ENCODE results near the gene SNAPC2. TPM values are rescaled to one million over a fixed set of nuclear protein-coding genes. Genes with fewer than 3 reads are reported as not detected.

The SNAPC2 gene
- polyA plus RNA-seq, 1 of the 3 experiments (the other 2 are of a cell fraction): 38.7 TPM

DNA sequence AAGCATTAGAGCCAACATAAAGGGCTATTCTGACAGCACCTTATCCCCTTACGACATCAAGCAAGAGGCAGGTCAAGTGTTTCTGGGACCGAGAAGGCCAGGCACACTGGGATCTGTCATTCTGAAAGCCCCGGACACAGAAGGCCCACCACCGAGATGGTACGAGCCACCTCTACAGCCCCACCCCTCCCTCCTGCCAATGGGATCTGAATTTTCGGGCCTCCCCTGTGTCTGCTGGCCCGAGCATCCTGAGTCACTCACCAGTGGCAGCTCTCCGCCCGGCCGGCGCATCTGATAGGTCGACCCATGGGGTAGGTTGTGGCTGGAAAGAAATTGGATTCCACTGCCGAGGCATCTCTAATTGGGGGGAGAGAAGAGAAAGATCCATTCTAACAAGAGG, 20.7 kb downstream of the SNAPC2 start:
- H3K27ac ChIP-seq (ENCODE audit: low read depth in 2 of 2, low read length in 1 of 2): no peak overlapping the region
- POLR2A ChIA-PET: no interaction called here
- H3K9ac ChIP-seq: no peak overlapping the region
- H3K27me3 ChIP-seq (ENCODE audit: insufficient read depth): no peaks in the 10 kb centered on the region
- H4K20me1 ChIP-seq (ENCODE audit: insufficient read depth): no peaks in the 10 kb centered on the region
- H3K9me2 ChIP-seq: no peaks in the 10 kb centered on the region
- CTCF ChIA-PET: interaction anchor here (1.2 to 4.4 kb wide), 3 partner anchors 12 to 19 kb away, joined by 3 to 69 read pairs (median 5); partner anchors contain the start of gene CTXN1
- H3K4me2 ChIP-seq: no peak overlapping the region
- peaks cover 11% of the 10 kb centered on the region for H3F3A ChIP-seq (replicated peaks; ENCODE audit: insufficient read depth)
- no peaks in the 10 kb centered on the region for H3K9me3 ChIP-seq
- H3K4me3 ChIP-seq (ENCODE audit: low read depth in 2 of 2, low read length in 1 of 2): no peak overlapping the region
- peaks cover 37% of the 10 kb centered on the region for H3K79me2 ChIP-seq (ENCODE audit: insufficient read depth)
- no peak for DNase-seq
- WGBS (ENCODE audit: low lambda C conversion rate): 91% methylated on average over 9 of the region's 13 CpGs
- no peak overlapping the region for H2AFZ ChIP-seq (ENCODE audit: low read depth)
- TF ChIP-seq POLR2AphosphoS5 (IDR thresholded peaks at IDR 0.05; ENCODE audit: low read depth, low read length) (no peak), ELF1 (IDR thresholded peaks at IDR 0.05) (no peak), GABPA (IDR thresholded peaks at IDR 0.05; ENCODE audit: low read depth) (no peak)
- TF ChIP-seq, protein P1, sequence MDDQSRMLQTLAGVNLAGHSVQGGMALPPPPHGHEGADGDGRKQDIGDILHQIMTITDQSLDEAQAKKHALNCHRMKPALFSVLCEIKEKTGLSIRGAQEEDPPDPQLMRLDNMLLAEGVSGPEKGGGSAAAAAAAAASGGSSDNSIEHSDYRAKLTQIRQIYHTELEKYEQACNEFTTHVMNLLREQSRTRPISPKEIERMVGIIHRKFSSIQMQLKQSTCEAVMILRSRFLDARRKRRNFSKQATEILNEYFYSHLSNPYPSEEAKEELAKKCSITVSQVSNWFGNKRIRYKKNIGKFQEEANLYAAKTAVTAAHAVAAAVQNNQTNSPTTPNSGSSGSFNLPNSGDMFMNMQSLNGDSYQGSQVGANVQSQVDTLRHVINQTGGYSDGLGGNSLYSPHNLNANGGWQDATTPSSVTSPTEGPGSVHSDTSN (IDR thresholded peaks at IDR 0.05): no peak
- peaks cover 0 to 6% of the 10 kb centered on the region in 2 experiments; a peak in 1 of 4 replicates for H3K4me1 ChIP-seq (ENCODE audit: control insufficient read depth in 1 of 2, insufficient read depth in 2 of 2, low read depth in 1 of 2, low read length in 1 of 2)
- H3K36me3 ChIP-seq (replicated peaks in 1 of 2; ENCODE audit: control insufficient read depth in 1 of 2, insufficient read depth in 2 of 2, low read length in 1 of 2): peaks cover 19 to 28% of the 10 kb centered on the region in 2 experiments

DNA sequence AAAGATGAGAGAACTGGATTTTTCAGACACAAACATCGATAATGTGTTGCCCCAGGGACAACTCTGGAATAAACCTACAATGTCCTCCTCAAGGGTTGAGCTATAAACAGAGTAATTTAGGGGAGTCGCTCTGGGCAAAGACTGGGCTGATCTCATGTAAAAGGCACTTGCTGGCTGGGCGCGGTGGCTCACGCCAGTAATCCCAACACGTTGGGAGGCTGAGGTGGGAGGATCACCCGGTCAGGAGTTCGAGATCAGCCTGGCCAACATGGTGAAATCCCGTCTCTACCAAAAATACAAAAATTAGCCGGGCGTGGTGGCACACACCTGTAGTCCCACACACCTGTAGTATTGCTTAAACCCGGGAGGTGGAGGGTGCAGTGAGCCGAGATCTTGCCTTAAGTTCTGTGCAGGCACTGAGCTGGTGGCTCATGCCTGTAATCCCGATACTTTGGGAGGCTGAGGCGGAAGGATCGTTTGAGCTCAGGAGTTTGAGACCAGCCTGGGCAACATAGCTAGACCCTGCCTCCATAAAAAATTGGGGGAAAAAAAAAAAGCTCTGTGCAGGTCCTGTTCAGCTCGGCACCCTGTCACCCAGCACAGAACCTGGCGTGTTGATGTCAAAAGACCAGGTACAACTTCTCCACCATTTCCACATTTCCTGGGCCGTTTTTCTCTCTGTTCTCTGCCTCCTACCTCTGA, 21.9 kb downstream of the SNAPC2 start:
- H3K4me2 ChIP-seq: peak overlapping the region; percentile 80
- no peaks in the 10 kb centered on the region for H3K9me3 ChIP-seq
- peaks cover 11% of the 10 kb centered on the region for H3F3A ChIP-seq (replicated peaks; ENCODE audit: insufficient read depth)
- 89% methylated on average over 16 of the region's 19 CpGs for WGBS (ENCODE audit: low lambda C conversion rate)
- no peak for DNase-seq
- peaks cover 19 to 22% of the 10 kb centered on the region in 2 experiments for H3K36me3 ChIP-seq (replicated peaks in 1 of 2; ENCODE audit: control insufficient read depth in 1 of 2, insufficient read depth in 2 of 2, low read length in 1 of 2)
- peak overlapping the region in 1 of 2 experiments; percentile 74; a peak in 2 of 4 replicates for H3K4me3 ChIP-seq (ENCODE audit: low read depth in 2 of 2, low read length in 1 of 2)
- no peaks in the 10 kb centered on the region for H3K27me3 ChIP-seq (ENCODE audit: insufficient read depth)
- H2AFZ ChIP-seq (ENCODE audit: low read depth): no peak overlapping the region
- peak overlapping the region; percentile 87; the same call in 1 of the 2 replicates for H3K9ac ChIP-seq
- ChIA-PET CTCF (interaction anchor here (1.3 to 4.4 kb wide), 2 partner anchors 13 to 19 kb away, joined by 5 to 69 read pairs; partner anchors contain the start of gene CTXN1), POLR2A (interaction anchor here (1.1 kb wide), 1 partner anchor 13 kb away, joined by 4 read pairs; no protein-coding TSS in a partner anchor)
- TF ChIP-seq POLR2AphosphoS5 (IDR thresholded peaks at IDR 0.05; ENCODE audit: low read depth, low read length) (no peak), MXI1 (IDR thresholded peaks at IDR 0.05; ENCODE audit: low read depth, low read length) (no peak), USF1 (IDR thresholded peaks at IDR 0.05; ENCODE audit: borderline replicate concordance, low read depth) (no peak), USF2 (IDR thresholded peaks at IDR 0.05; ENCODE audit: borderline replicate concordance, low read depth, low read length) (no peak), SMC3 (IDR thresholded peaks at IDR 0.05; ENCODE audit: low read depth, low read length) (no peak), TAF1 (IDR thresholded peaks at IDR 0.05; ENCODE audit: borderline replicate concordance, low read depth, low read length) (no peak), TCF12 (IDR thresholded peaks at IDR 0.05) (no peak), EZH2phosphoT487 (IDR thresholded peaks at IDR 0.05; ENCODE audit: borderline replicate concordance, low read depth) (no peak), NRF1 (IDR thresholded peaks at IDR 0.05; ENCODE audit: low read depth, low read length) (no peak)
- H3K27ac ChIP-seq (ENCODE audit: low read depth in 2 of 2, low read length in 1 of 2): no peak overlapping the region
- no peaks in the 10 kb centered on the region for H4K20me1 ChIP-seq (ENCODE audit: insufficient read depth)
- peaks cover 37% of the 10 kb centered on the region for H3K79me2 ChIP-seq (ENCODE audit: insufficient read depth)
- peaks cover 0 to 6% of the 10 kb centered on the region in 2 experiments; a peak in 1 of 4 replicates for H3K4me1 ChIP-seq (ENCODE audit: control insufficient read depth in 1 of 2, insufficient read depth in 2 of 2, low read depth in 1 of 2, low read length in 1 of 2)
- H3K9me2 ChIP-seq: no peaks in the 10 kb centered on the region
